NK-92 treated with Interleukin-12 subunit alpha and Interleukin-12 subunit beta, amount 100 ng/mL, for 24 hours (cell line): Measurements from ENCODE around the gene CPA5.

Source experiments
- DNase-seq: peaks from one replicate; lab custom pipeline; 2025; lab: John Stamatoyannopoulos, UW

Gene CPA5

DNA sequence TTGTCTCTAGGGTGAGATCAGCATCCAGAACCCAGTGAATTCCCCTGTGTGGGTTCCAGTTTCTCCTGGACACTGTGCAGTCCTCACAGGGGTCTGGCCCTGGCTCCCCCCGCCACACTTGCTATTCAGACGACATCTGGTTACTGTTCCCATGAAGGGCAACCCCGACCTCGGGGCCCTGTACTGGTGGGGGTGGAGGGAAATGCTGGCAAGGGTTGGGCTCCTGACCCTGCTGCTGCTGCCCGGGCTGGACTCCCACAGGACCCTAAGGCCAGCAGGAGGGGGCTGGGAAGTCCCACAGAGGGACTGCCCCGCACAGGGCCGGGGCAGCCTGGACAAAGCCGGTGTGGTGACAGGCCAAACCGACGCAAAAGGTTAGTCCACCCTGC, 34.9 kb downstream of the CPA5 start:
- no peak for DNase-seq

DNA sequence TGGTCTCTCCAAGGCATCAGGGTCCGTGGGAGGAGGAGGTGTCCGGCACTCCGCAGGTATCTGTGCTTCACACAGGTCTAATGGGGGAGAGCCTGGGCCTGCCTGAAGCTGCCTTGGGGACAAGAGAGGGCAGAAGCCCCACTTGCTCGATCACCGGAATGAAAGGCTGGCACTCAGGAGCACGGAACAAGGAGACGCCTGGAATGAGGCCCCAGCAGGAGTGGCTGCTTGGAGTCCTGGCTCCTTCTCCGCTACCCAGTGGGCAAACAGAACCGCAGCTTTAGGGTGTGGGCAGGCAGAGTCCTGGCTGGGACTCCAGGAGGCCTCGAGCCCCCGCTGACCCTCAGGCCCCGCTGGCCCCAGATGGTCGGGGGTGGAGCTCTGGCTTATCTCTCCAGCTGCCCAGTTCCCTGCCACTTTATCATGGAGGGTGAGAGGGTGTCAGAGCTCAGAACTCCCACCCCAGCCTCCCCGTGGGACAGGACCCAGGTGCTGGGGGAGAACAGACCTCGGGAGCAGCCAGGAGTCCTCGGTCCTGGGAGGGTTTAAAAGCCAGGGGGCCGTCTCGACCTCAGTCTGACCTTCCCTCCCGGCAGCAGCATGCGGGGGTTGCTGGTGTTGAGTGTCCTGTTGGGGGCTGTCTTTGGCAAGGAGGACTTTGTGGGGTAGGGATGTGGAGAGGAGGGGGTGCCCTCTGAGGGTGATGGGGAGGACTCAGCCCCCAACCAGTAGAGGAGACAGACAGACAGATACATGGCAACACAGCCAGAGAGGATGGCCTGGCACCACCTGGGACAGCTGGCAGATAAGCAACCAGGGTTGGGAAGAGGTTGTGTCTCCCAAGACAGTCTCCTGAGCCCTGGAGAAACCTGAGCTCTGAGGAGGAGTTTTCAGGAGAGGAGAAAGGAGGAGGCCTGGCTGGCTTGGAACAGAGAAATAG, 35.6 kb downstream of the CPA5 start, which contains the start of gene CPA1:
Gene CPA1, plus strand, starts transcription at position 574 of the 940 bp plus-strand sequence. Its CDS starts 27 bp downstream, at position 601.
- no peak for DNase-seq

DNA sequence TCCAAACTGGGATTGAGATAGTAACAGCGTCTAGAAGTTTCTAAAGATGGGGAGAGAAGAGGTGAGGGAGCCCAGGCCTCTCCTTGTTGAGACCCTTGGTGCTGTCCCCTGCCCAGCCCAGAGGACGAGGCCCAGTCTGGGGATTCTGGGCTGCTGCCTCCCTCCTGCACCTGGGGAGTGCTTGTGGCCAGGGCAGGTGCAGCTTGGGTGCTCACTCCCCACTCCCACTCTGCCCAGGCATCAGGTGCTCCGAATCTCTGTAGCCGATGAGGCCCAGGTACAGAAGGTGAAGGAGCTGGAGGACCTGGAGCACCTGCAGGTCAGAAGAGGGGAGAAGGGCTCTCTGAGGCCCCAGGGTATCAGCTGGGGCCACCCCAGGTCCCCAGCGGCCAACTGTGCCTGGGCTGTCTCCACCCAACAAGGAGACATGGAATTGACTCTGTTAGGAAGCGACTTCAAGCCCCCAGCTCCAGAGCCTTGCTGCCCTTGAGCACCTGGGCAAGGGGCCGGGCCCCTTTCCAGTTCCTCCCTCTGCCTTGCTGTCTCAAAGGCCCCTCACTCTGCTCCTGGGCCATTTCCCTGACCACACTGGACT, 36.3 kb downstream of the CPA5 start:
- no peak for DNase-seq

DNA sequence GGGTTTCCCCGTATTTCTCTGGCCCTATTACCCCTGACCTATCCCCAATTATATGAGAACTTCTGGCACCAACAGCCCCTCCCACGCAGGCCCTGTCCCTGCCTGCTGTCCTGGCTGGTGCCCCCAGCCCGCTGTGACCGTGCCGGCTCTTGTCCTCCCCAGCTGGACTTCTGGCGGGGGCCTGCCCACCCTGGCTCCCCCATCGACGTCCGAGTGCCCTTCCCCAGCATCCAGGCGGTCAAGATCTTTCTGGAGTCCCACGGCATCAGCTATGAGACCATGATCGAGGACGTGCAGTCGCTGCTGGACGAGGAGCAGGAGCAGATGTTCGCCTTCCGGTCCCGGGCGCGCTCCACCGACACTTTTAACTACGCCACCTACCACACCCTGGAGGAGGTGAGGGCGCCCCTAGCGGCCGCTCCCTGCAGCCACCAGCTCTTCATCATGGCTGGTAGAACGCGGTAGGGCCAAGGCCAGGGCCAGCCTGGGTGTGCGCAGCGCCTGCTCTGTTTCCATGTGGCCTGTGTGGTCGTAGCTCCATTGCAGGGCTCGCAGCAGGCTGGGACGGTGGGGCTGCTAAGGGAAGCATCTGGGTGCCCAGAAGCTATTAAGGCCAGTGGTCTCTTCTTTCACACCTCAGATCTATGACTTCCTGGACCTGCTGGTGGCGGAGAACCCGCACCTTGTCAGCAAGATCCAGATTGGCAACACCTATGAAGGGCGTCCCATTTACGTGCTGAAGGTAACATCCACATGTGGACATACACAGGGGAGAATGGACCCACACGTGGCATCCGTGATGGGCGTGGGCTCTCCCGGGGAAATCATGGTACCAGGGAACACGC, 37.1 kb downstream of the CPA5 start:
- DNase-seq = no peak

DNA sequence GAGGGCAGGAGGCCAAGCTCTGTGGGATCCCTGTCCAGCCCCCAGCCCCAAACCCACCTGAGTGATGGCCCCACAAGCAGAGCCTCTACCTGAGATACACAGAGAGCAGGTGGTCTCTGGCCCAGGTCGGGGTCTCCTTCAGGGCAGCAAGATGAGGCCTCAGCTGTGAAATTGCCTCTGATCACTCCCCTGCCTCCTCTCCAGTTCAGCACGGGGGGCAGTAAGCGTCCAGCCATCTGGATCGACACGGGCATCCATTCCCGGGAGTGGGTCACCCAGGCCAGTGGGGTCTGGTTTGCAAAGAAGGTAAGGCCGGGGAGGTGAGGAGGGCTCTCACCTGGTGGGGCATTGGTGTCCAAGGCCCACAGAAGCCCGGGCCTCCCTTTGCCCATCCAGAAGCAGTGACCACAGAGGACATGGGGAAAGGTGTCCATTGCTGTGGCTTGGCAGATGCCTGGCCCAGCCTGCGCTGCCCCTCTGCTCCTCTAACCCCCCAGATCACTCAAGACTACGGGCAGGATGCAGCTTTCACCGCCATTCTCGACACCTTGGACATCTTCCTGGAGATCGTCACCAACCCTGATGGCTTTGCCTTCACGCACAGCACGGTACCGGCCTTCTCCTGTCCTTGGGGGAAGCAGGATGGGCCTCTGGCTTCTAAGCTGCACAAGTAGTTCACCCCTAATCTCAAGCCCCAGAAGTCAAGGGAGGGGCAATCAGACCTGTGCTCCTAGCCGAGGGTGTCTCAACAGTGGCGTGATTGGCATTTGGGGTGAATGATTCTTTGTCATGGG, 38.8 kb downstream of the CPA5 start:
- DNase-seq = no peak

DNA sequence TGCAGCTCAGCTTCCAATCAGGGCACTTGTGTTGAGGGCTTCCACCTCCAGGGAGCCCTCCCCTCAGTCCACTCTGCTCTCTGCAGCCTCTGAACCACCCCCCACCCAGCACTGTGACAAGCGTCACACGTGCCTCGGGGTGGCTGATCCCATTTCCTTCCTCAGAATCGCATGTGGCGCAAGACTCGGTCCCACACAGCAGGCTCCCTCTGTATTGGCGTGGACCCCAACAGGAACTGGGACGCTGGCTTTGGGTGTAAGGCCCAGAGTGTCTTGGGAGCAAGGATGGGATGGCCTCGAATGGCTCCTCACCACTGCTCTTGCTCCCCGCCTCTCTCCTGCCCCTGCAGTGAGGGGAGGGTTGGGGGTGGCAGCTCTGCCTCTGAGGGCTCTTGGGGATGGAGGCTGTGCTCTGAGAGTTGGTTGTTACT, 39.8 kb downstream of the CPA5 start:
- DNase-seq = no peak

DNA sequence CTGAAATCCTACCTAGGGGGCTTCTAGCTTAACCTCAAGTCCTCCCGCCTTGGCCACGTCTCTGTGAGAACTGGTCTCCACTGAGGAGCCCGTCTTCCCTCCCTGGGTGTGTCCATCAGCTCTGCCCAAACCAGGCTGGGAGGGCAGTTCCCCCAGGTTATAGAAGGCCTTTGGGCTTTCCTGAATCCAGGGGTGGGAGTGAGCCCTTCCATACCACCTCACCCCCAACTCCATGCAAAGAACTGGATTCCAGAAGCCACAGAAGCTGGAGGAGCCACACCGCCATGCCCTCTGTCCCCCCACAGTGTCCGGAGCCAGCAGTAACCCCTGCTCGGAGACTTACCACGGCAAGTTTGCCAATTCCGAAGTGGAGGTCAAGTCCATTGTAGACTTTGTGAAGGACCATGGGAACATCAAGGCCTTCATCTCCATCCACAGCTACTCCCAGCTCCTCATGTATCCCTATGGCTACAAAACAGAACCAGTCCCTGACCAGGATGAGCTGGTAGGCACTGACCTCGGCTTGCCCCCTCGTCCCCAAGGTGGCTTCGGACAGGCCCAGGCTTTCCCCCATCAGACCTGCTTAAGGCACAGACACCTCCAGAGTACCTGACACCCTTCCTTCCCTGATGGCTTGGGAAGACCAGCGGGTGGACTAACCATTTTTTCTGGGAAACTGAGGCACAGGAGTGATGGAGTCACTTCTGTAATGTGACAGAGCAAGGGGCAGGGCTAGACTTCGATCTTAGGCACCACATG, 40.4 kb downstream of the CPA5 start:
- no peak for DNase-seq

DNA sequence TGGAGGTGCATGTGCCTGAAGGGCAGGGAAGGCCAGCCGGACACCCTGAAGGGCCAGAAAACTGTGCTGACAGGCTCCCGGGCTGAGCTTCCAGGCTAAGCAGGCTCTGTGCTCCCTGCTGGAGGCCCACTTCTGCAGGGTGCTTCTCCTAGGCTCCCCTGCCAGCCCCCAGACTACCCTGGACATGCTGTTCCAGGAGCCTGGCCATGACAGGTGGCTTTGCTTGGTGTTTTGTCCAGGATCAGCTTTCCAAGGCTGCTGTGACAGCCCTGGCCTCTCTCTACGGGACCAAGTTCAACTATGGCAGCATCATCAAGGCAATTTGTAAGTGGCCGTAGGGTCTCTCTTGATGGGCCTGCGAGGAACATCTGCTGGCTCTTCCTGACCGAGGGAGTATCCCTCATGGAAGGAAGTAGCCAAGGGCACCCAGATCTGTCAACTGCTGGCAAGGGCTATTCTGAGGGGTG, 41.0 kb downstream of the CPA5 start:
- DNase-seq = no peak

DNA sequence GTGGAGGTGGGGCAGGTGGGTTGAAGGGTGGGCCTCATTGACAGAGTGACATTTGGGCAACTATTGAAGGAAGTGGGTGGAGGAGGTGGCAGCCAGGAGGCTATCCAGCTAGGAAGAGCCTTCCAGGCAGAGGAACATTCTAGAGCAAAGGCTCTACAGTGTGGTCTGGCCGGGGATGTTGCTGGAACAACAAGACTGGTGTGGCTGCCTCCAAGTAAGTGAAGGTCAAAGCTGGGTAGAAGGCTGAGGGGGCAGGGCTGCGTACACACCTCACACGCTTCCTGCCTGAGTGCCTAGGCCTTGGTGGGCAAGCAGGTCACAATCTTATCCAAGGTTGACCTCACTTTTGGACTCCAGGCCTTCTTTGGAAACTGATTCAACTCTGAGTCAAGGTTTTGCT, 42.3 kb downstream of the CPA5 start:
- no peak for DNase-seq

DNA sequence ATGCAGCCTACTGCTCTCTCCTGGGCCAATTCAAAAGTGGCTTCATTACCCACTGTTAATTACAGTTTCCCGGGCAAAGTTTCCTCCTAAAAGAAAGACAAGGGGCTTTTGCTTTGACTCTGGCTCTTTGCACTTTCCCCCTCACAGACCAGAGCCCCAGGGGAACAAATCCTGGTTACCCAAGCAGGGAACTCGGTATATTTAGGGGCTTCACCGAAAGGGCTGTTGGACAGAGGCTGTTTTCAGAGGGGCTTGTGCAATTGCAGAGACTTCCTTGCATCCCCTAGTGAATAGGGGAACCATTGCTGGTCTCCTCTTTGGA, 42.7 kb downstream of the CPA5 start:
- no peak for DNase-seq

DNA sequence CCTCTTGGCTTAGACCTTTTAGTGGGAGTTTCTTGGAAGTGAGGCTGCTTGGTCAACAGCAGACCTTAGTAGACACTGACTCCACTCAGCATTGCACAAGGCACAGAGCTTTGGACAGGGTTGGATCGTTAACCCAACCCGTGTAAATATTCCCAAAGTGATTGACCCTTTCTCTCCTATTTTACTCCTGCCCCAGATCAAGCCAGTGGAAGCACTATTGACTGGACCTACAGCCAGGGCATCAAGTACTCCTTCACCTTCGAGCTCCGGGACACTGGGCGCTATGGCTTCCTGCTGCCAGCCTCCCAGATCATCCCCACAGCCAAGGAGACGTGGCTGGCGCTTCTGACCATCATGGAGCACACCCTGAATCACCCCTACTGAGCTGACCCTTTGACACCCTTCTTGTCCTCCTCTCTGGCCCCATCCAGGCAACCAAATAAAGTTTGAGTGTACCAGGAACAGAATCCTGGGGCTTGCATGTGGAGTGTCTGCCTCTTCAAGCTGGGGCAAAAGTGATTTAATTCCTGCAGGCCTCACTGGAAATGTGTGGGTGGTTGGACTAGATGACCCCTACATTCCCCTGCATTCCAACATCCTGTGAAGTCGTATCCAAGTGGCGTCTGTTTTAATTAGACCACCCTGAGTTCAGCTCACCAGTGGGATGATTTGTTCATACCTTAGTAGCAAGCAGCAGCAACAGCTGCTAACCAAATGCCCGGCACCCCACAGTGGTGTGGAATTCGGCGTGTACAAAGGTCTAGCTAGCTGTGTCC, 43.2 kb downstream of the CPA5 start:
- no peak for DNase-seq

DNA sequence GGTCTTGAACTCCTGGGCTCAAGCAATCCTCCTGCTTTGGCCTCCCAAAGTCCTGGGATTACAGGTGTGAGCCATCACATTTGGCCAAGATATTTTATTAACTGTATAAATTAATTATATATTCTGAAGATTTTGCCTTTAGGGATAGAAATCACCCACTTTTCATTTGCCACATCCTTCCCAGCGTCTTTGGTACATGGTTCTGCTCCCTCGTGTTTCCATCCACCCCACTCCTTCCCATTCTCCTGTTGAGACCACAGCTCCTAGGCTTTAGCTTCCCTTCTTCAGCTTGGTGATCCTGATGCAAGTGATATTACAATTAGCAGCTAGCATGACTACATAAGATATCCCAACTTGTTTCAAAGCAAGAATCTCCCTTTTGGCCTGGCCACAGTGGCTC, 44.1 kb downstream of the CPA5 start:
- no peak for DNase-seq

DNA sequence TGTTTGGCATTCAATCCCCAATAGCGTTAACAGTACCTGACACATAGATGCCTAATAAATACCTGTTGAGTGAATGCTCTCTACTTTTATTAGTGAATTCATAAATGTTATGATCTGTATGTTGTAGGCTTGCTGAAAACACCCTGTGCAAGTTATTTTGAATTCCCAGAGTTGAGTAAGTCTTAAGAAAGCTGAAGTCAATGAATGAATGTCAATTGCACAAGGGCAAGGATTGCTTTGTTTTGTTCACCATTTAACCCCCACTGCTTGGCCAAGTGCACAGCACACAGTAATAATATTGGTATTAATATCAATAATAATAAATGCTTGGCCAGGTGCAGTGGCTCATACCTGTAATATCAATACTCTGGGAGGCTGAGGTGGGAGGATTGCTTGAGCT, 45.9 kb downstream of the CPA5 start:
- no peak for DNase-seq

DNA sequence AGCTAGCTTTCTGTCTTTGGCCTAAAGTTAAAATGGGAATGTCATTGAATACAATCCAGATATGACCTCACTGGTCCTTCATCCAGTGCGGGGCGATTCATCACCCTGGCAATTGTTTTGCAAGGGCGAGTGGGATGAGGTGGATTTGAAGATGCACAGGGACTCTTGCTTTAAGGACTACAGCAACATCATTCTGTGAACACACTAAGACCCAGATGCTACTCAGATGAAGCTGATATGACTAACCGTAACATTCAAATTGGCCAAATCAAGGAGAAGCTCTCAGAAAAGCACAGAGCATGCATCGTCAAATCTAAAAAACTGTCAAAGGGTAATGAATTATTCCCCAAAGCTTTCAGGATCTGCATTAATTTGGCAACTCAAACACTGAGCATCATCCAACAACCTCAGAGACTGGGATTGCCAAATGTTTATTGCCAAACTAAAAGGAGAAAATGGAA, 48.5 kb downstream of the CPA5 start:
- DNase-seq = no peak

DNA sequence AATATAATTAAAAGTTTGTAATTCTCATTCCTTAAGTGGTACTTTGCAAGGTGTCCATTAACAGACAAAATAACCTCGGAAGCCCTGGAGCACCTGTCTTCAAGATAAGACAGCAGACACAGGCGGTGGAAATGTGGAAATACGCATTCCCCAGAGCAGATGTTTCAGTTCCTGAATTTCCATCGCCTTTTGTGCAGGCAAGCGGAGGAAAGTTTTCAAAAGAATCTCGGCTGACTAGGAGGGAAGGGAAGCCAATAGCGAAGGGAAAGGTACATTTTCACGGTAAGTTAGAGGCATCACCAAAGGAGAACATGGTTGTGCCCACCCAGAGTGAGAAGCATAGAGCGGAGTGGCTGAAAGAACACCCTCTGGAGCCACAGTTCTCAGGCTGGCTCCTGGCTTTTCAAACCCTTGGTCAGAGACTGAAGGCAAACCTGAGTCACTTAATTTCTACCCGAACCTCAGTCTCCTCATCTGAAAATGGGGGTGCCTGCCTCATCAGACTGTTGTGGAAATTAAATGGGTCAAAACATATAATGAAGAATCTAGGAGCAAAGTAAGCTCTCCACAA, 49.3 kb downstream of the CPA5 start:
- DNase-seq = no peak

DNA sequence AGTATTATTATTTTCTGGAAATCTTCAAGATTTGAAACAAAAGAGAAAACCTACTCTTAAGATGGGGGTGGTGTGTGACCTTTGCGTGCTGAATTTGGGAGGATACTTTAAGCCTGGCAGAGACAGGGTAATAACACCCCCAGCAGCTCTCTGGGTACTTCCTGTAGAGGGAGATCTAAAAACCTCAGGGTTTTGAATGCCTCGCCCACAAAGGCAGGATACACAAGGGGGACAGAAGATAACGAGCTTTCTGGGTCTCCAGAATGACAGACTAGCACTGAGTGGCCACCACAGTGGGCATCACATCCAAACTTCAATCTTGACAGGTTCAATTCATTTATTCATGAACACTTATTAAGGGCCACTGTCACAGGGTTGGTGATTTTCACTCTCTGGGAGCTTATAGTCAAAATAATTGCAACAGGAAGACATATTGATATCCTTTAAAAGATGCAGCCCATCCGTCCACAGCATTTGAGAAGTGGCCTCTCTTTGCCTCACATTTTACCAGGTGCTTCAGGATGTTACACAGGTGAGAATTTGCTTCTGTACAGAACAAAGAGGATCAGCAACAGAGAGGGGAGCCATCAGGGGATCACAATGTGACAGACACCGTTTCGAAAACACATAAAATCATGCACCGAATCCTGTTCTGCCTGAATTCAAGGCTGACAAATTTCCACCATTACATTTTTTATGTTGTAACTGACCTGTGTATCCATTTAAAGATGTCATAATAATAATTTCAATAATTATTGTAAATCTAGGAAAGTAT, 50.0 kb downstream of the CPA5 start:
- DNase-seq = no peak

DNA sequence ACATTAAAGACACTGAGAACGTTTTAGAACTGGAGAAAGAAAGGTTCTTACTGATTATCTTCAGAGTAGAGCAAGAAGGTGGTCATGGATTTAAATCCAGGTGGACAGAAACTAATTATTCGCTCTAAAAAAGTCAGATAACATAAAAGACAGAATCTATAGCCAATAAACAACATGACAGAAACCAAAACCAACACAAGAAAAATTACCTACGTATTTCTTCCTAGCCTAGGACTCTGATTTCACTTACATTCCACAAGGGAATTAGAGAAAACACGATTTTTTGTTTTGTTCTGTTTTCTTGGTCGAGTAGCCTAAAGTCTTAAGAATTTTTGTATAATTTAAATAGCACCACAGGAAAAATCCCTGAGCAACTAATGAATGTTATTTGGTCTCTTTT, 50.8 kb downstream of the CPA5 start:
- no peak for DNase-seq

DNA sequence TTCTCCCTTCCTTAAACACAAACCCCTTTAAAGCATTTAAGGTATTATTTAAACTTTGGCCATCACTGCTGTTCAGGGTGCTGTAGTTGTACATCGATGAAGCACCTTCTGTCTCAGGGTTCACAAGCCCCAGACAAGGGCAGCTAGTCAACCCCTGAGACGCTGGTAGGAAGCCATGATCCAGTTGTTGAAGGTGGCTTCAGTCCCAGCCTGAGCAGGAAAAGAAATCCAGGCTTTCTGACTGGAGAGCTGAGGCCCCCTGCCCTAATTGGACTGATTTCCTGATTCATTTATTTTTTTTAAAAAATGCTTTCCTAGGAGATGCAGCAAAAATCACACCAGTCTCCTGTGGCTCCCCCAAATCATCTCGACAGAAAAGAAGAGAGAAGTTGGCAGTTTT, 51.5 kb downstream of the CPA5 start:
- no peak for DNase-seq
